Nasal cavity respiratory epithelium epithelial cell of viscerocranial mucosa (primary cell): ENCODE data around the gene SPATA18. TPM values are rescaled to one million over a fixed set of nuclear protein-coding genes. Genes with fewer than 3 reads are reported as not detected.

ENCODE experiments used
- total RNA-seq: library from RNA; depleted of rRNA; stranded (reverse); fragments of >200 nt; gene quantifications from 2 replicates; pipeline ENCODE4 v1.2.3, GENCODE V29; 2014

The SPATA18 gene, protein sequence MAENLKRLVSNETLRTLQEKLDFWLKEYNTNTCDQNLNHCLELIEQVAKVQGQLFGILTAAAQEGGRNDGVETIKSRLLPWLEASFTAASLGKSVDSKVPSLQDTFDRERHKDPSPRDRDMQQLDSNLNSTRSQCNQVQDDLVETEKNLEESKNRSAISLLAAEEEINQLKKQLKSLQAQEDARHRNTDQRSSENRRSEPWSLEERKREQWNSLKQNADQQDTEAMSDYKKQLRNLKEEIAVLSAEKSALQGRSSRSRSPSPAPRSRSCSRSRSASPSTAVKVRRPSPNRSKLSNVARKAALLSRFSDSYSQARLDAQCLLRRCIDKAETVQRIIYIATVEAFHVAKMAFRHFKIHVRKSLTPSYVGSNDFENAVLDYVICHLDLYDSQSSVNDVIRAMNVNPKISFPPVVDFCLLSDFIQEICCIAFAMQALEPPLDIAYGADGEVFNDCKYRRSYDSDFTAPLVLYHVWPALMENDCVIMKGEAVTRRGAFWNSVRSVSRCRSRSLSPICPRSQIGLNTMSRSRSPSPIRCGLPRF
- 10.9 and 18.7 TPM in 2 replicates for total RNA-seq

DNA sequence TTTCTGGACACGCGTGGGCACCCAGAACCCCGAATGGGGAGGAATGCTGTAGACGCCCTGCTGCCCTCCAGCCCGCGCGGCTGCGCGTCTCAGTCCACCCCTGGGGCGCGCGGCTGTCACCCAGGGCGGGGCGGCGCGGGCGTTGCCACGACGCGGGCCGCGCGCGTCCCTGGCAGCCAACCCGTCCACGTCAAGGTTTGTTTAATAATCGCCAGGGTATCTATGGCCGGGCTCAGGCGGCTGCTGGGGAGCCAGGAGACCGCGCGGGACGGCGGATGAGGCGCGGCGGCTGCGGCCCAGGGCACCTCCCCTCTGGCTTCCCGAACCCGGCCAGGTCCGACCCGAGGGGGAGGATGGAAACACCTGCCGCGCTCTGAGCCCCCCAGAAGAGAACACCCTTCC lies at the start of gene SPATA18:
Gene SPATA18, plus strand, starts transcription at position 92 of the 402 bp plus-strand sequence. CDS start 401 bp downstream, outside the sequence.

DNA sequence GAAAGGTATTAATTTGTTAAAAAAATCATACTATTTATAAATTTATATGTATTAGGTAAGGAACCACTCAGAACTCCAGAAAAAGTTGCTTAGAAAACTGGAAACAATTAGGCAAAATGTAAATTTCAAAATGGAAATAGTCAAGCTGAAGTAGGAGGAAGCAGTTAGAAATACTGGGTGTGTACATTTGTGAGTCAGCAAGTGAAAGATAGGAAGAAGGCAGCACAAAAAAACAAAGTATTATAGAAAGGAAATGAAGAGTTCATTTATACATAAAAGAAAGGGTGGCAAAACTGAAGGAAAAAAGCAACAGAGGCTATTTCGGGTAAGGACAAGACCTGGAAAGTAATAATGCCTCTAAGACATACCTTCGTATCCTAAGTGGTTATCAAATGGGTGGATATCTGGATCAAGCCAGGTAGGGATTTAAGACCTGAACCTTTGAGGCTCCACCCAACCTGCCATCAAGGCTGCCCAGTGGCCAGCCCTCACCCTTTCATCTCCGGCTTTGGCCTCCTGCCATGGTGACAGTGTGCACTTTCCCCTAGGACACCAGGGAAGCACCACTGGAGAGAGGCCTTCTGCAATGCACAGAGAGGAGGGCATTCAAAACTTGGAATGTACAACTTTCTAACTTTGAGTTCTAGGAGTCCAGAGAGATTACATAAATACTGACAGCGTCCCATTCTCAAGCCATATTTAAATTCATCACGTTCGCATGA lies 31.0 kb upstream of the SPATA18 start, which contains the start of gene LRRC66:
Gene LRRC66, minus strand, starts transcription at position 428 of the 722 bp plus-strand sequence. CDS start 2,750 bp downstream, outside the sequence.

DNA sequence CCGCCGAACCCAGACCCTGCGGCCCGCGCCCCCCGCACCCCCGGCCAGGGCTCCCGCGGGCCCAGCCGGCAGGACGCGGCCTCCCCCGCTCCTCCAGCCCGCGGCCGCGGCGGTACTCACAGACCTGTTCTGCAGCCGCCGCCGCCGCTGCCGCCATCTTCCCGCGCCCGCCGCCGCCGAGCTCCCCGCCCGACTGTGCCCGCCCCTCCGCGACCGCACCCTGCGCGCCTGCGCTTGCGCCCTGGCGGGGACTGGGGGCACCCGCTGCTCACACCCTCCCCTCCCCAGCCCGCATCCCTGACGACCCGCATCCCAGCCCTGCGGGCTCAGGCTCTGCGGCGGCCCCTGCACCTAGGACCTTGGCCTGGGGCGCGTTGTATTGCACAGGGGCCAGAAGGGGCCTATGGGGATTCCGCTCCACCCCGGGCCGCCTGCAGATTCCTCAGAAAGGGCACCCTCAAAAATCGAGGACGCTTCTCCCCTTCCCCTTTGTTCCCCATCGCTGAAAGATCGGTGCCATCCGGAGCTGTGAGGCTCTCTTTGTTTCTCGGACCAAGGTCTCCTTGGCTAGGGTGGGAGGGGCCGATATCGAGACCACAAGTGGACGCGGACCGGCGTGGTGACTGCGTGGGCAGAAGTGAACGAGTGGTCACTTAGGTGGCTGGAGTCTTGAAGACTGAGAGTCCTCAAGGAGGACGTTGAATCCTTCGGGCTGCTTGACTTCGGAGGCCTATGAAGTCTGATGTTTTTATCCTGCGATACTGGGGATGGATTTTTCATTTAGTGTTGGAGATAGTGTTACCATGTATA lies 12.8 kb upstream of the SPATA18 start, which contains the start of gene SGCB:
Gene SGCB, minus strand, starts transcription at position 197 of the 810 bp plus-strand sequence. Its CDS starts 40 bp downstream, at position 157.

Other genes starting within 250 kb of the SPATA18 start
- gene DCUN1D4, start 208.2 kb upstream of the SPATA18 start, total RNA-seq, result 31.4 and 79.7 TPM in 2 replicates
- gene LRRC66, start 30.9 kb upstream of the SPATA18 start, total RNA-seq, result under 0.01 and 0.43 TPM in 2 replicates
- 4.1 and 26.6 TPM in 2 replicates for gene SGCB, start 13.0 kb upstream of the SPATA18 start, total RNA-seq